Neural progenitor cell (in vitro differentiated cells): Measurements from ENCODE around the gene NOXO1. TPM values are rescaled to one million over a fixed set of nuclear protein-coding genes. Genes with fewer than 3 reads are reported as not detected.
A peak's percentile ranks its signal among the peaks of the same experiment; 100 is the strongest.

Experiments
- DNase-seq: peaks from one replicate; pipeline ENCODE4 v3.0.0-alpha.2; 2016; ENCODE audit warnings: low spot score
- H2AFZ ChIP-seq: fragments of 200-600 bp; sonication (generic); replicated peaks from 2 replicates; pipeline ENCODE4 v1.6.1; 2016; ENCODE audit warnings: antibody characterized with exemption
- H3F3A ChIP-seq: fragments of 200-600 bp; sonication (generic); 2 replicates; pipeline ENCODE4 v1.6.1; 2016; ENCODE audit warnings: antibody characterized with exemption, low read depth
- H3K27ac ChIP-seq: fragments of 200-600 bp; sonication (generic); 2 replicates; pipeline ENCODE4 v1.5.1; 2016; ENCODE audit warnings: mild to moderate bottlenecking
- H3K27me3 ChIP-seq: fragments of 200-600 bp; sonication (generic); 2 replicates; pipeline ENCODE4 v1.6.1; 2016; ENCODE audit warnings: mild to moderate bottlenecking, moderate library complexity
- H3K36me3 ChIP-seq: fragments of 200-600 bp; sonication (generic); 2 replicates; pipeline ENCODE4 v1.5.1; 2016
- H3K4me1 ChIP-seq: fragments of 200-600 bp; sonication (generic); 2 replicates; pipeline ENCODE4 v1.6.1; 2016; ENCODE audit warnings: mixed run types
- H3K4me2 ChIP-seq: fragments of 200-600 bp; sonication (generic); 2 replicates; pipeline ENCODE4 v1.6.1; 2016
- H3K4me3 ChIP-seq: fragments of 200-600 bp; sonication (generic); 2 replicates; pipeline ENCODE4 v1.5.1; 2016
- H3K79me2 ChIP-seq: fragments of 200-600 bp; sonication (generic); 2 replicates; pipeline ENCODE4 v1.6.1; 2016; ENCODE audit warnings: low read depth
- H3K9ac ChIP-seq: fragments of 200-600 bp; sonication (generic); 2 replicates; pipeline ENCODE4 v1.6.1; 2016
- H3K9me3 ChIP-seq: fragments of 200-600 bp; sonication (generic); 2 replicates; pipeline ENCODE4 v1.5.1; 2016; ENCODE audit warnings: low read depth
- H4K20me1 ChIP-seq: fragments of 200-600 bp; sonication (generic); 2 replicates; pipeline ENCODE4 v1.6.1; 2016; ENCODE audit warnings: low read depth
- H3K27ac Mint-ChIP-seq: 3 replicates; pipeline ENCODE4 v1.8.0; 2021; ENCODE audit warnings: mixed read lengths
- H3K27me3 Mint-ChIP-seq: 2 replicates; pipeline ENCODE4 v1.8.0; 2022; ENCODE audit warnings: low read depth, mild to moderate bottlenecking, inconsistent platforms, moderate library complexity, mixed read lengths; ENCODE audit not compliant: insufficient read depth
- H3K36me3 Mint-ChIP-seq: 3 replicates; pipeline ENCODE4 v1.8.0; 2021; ENCODE audit warnings: mixed read lengths
- H3K4me1 Mint-ChIP-seq: 3 replicates; pipeline ENCODE4 v1.8.0; 2021; ENCODE audit warnings: mixed read lengths
- H3K4me3 Mint-ChIP-seq: 3 replicates; pipeline ENCODE4 v1.8.0; 2021; ENCODE audit warnings: mild to moderate bottlenecking, moderate library complexity, mixed read lengths
- H3K9me3 Mint-ChIP-seq: 3 replicates; pipeline ENCODE4 v1.8.0; 2020; ENCODE audit warnings: mixed read lengths
- EZH2 ChIP-seq: fragments of 200-600 bp; sonication (generic); IDR thresholded peaks from 2 replicates; pipeline ENCODE4 v1.6.1; 2017; ENCODE audit warnings: antibody characterized with exemption, mild to moderate bottlenecking, moderate library complexity
- EZH2phosphoT487 ChIP-seq: fragments of 200-600 bp; sonication (generic); IDR thresholded peaks from 2 replicates; pipeline ENCODE4 v1.6.1; 2017; ENCODE audit warnings: antibody characterized with exemption
- total RNA-seq: library from RNA; depleted of rRNA; stranded (reverse); fragments of >200 nt; gene quantifications from 2 replicates; pipeline ENCODE4 v1.2.3, GENCODE V29; 2015; ENCODE audit warnings: low replicate concordance
- TF ChIP-seq, protein P1 (sequence below): fragments of 200-600 bp; sonication (generic); IDR thresholded peaks from 2 replicates; pipeline ENCODE4 v1.5.1; 2017; ENCODE audit warnings: antibody characterized with exemption, mild to moderate bottlenecking

Gene NOXO1
- total RNA-seq, 1 donor from 2014 or later, result not detected

DNA sequence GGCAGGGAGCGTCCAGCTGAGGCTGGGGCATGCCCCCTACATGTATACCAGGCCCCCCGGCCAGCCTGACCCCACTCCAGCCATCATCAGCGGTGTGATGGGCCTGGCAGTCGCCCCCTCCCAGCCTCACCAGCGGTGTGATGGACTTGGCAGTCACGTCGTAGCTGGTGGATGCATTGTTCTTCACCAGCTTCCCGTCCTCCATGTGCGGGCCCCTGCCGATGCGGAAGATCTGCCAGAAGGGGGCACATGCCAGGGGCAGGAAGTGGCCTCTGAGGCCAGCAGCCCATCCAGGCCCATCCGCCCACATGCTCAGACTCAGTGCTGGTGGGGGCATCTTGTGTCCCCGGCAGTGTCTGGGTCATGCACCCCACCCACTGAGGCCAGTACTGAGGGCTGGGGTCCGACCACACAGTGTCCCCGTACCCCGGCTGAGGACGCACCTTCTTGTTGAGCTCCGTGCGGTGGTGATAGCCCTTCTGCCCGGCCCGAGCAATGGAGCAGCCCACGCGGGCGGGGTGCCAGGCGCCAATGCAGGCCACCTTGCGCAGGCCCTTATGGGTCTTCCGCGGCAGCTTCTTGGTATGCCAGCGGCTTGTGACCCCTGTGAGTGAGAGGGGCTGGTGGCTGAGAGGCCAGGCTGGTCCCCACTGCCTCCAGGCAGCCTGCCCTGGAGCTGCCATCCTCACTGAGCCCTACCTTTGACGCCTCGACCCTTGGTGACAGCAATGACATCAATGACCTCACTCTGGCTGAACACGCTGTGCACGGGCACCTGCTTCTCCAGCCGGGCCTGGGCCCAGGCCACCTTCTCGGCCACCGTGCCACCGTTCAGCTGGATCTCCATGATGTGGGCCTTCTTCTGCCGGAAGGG lies 34.5 kb downstream of the NOXO1 start:
- Mint-ChIP-seq H3K4me1 (peaks cover 9% of the 10 kb centered on the region), H3K27me3 (peaks cover 2% of the 10 kb centered on the region), H3K4me3 (no peak overlapping the region), H3K27ac (no peak overlapping the region), H3K9me3 (no peaks in the 10 kb centered on the region), H3K36me3 (no peaks in the 10 kb centered on the region)
- H3K9ac ChIP-seq, result no peak overlapping the region
- peaks cover 9% of the 10 kb centered on the region for H3F3A ChIP-seq
- no peak overlapping the region for H3K4me3 ChIP-seq
- TF ChIP-seq EZH2phosphoT487 (no peak), EZH2 (no peak)
- TF ChIP-seq, protein P1, sequence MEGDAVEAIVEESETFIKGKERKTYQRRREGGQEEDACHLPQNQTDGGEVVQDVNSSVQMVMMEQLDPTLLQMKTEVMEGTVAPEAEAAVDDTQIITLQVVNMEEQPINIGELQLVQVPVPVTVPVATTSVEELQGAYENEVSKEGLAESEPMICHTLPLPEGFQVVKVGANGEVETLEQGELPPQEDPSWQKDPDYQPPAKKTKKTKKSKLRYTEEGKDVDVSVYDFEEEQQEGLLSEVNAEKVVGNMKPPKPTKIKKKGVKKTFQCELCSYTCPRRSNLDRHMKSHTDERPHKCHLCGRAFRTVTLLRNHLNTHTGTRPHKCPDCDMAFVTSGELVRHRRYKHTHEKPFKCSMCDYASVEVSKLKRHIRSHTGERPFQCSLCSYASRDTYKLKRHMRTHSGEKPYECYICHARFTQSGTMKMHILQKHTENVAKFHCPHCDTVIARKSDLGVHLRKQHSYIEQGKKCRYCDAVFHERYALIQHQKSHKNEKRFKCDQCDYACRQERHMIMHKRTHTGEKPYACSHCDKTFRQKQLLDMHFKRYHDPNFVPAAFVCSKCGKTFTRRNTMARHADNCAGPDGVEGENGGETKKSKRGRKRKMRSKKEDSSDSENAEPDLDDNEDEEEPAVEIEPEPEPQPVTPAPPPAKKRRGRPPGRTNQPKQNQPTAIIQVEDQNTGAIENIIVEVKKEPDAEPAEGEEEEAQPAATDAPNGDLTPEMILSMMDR, result no peak
- peaks cover 7% of the 10 kb centered on the region for H3K4me1 ChIP-seq
- no peak overlapping the region for H3K4me2 ChIP-seq
- H3K9me3 ChIP-seq, result no peaks in the 10 kb centered on the region
- H3K36me3 ChIP-seq, result no peaks in the 10 kb centered on the region
- H3K79me2 ChIP-seq, result peaks cover 10% of the 10 kb centered on the region
- no peaks in the 10 kb centered on the region for H3K27me3 ChIP-seq
- no peaks in the 10 kb centered on the region for H4K20me1 ChIP-seq
- no peak overlapping the region for H2AFZ ChIP-seq
- no peak for DNase-seq
- H3K27ac ChIP-seq, result no peak overlapping the region

DNA sequence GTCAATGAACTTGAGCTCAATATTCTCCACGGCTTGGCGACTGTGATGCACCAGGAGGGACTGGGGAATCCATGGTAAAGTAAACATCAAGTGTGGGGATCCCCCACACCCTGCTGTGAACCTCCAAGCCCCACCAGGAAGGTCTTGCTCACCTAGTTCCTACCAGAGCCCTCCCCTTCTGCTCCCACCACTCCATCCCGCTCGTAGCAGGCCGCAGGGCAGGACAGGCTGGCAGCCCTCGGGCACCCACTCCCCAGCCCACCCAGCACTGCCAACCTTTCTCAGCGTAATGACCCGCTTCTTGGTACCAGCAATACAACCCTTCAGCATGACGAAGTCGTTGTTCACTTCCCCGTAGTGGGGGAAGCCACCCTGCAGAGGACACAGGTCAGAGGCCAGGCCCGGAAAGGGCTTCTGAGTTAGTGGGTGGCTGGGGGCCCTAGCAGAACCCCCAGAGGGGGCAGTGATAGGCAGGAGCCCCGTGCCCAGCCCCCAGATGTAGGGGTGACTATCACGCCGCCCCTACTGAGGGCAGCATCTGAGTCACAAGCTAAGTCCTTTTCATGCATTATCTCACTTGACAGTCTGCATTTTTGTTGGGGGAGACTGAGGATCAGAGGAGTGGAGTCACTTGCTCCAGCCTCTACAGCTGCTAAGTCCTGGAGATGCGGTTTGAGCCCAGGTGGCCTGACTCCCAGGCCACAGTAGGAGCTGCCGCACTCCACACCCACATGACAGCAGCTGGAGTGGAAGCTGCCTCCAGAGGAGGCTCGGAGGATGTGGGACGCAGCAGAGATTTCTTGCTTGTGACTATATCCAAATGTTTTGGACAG lies 35.5 kb downstream of the NOXO1 start:
- H3K4me1 Mint-ChIP-seq, result peaks cover 15% of the 10 kb centered on the region
- H3F3A ChIP-seq, result peaks cover 9% of the 10 kb centered on the region
- H3K36me3 Mint-ChIP-seq, result no peaks in the 10 kb centered on the region
- H3K27me3 ChIP-seq, result no peaks in the 10 kb centered on the region
- H2AFZ ChIP-seq, result no peak overlapping the region
- H3K79me2 ChIP-seq, result peaks cover 10% of the 10 kb centered on the region
- TF ChIP-seq, protein P1, result no peak
- no peak for TF ChIP-seq EZH2
- TF ChIP-seq EZH2phosphoT487, result no peak
- H3K4me3 Mint-ChIP-seq, result no peak overlapping the region
- no peak overlapping the region for H3K27ac Mint-ChIP-seq
- peaks cover 7% of the 10 kb centered on the region for H3K4me1 ChIP-seq
- no peaks in the 10 kb centered on the region for H4K20me1 ChIP-seq
- H3K9ac ChIP-seq, result no peak overlapping the region
- H3K9me3 ChIP-seq, result no peaks in the 10 kb centered on the region
- no peak overlapping the region for H3K27ac ChIP-seq
- no peaks in the 10 kb centered on the region for H3K36me3 ChIP-seq
- no peak overlapping the region for H3K4me3 ChIP-seq
- H3K27me3 Mint-ChIP-seq, result peaks cover 2% of the 10 kb centered on the region
- no peak for DNase-seq
- H3K4me2 ChIP-seq, result no peak overlapping the region
- H3K9me3 Mint-ChIP-seq, result no peaks in the 10 kb centered on the region

DNA sequence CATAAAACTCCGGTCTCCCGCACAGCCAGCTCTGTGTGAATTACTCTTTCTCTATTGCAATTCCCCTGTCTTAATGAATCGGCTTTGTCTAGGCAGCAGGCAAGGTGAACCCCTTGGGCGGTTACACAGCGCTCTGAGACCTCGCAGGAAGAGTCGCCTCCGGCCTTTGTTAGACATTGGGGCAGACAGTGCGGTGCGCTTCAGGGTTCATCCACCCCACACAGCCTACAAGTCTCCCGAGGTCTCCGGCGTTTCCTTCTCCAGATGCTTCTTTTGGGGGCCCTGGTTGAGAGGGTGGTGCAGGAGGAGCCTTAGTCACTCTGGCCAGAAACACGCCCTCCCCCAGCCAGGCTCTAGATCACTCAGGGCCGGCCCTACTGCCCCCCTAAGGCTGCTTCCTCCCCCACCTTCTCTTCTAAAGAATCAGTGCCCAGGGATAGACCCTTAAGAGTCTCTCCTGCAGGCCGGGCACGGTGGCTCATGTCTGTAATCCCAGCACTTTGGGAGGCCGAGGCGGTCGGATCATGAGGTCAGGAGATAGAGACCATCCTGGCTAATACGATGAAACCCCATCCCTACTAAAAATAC lies 36.6 kb downstream of the NOXO1 start:
- peak overlapping the region; percentile 92 for H3K4me3 Mint-ChIP-seq
- H3K4me3 ChIP-seq, result no peak overlapping the region
- peaks cover 15% of the 10 kb centered on the region for H3K4me1 Mint-ChIP-seq
- peaks cover 9% of the 10 kb centered on the region for H3F3A ChIP-seq
- H3K36me3 ChIP-seq, result no peaks in the 10 kb centered on the region
- H3K27ac ChIP-seq, result no peak overlapping the region
- peaks cover 7% of the 10 kb centered on the region for H3K4me1 ChIP-seq
- no peak overlapping the region for H3K4me2 ChIP-seq
- H3K27me3 ChIP-seq, result no peaks in the 10 kb centered on the region
- no peak overlapping the region for H2AFZ ChIP-seq
- no peaks in the 10 kb centered on the region for H3K36me3 Mint-ChIP-seq
- no peak overlapping the region for H3K9ac ChIP-seq
- no peaks in the 10 kb centered on the region for H3K9me3 Mint-ChIP-seq
- H3K9me3 ChIP-seq, result no peaks in the 10 kb centered on the region
- no peaks in the 10 kb centered on the region for H4K20me1 ChIP-seq
- peaks cover 10% of the 10 kb centered on the region for H3K79me2 ChIP-seq
- no peak for DNase-seq
- no peak for TF ChIP-seq EZH2
- TF ChIP-seq, protein P1, result no peak
- TF ChIP-seq EZH2phosphoT487, result no peak
- H3K27ac Mint-ChIP-seq, result no peak overlapping the region
- peaks cover 2% of the 10 kb centered on the region for H3K27me3 Mint-ChIP-seq
